ENCODE results near the gene TRAPPC14.
"Not testable (repeated sequence)": the region's sequence is repeated elsewhere in the genome, so short reads cannot be mapped to it uniquely, and the experiment has no call there.

TRAPPC14 gene

GRCh38 chr7:100158229-100159098, at the start of gene TRAPPC14:
Gene TRAPPC14, minus strand, starts transcription at chr7:100158723. Its CDS starts 224 bp downstream, at chr7:100158499.
- DNase-seq (ENCODE audit: low read depth): peak; percentile 83

GRCh38 chr7:100204454-100204853, 45.9 kb upstream of the TRAPPC14 start:
- no peak for DNase-seq (ENCODE audit: low read depth)

GRCh38 chr7:100200693-100201092, 42.2 kb upstream of the TRAPPC14 start:
- DNase-seq (ENCODE audit: low read depth): no peak

- DNase-seq (ENCODE audit: low read depth): no peak
Measured at GRCh38 chr7:100198266-100198665, 39.7 kb upstream of the TRAPPC14 start.

GRCh38 chr7:100195901-100196322, 37.4 kb upstream of the TRAPPC14 start:
- DNase-seq (ENCODE audit: low read depth): not testable (repeated sequence)

- DNase-seq (ENCODE audit: low read depth): no peak
Measured at GRCh38 chr7:100195222-100195621, 36.7 kb upstream of the TRAPPC14 start.

GRCh38 chr7:100192969-100193368, 34.4 kb upstream of the TRAPPC14 start:
- no peak for DNase-seq (ENCODE audit: low read depth)

GRCh38 chr7:100192281-100192862, 33.8 kb upstream of the TRAPPC14 start:
- not testable (repeated sequence) for DNase-seq (ENCODE audit: low read depth)

- DNase-seq (ENCODE audit: low read depth): no peak
Measured at GRCh38 chr7:100191775-100192174, 33.3 kb upstream of the TRAPPC14 start.

- DNase-seq (ENCODE audit: low read depth): no peak
Measured at GRCh38 chr7:100190048-100190711, 31.7 kb upstream of the TRAPPC14 start.

GRCh38 chr7:100189061-100189460, 30.5 kb upstream of the TRAPPC14 start:
- DNase-seq (ENCODE audit: low read depth): no peak

GRCh38 chr7:100185726-100186125, 27.2 kb upstream of the TRAPPC14 start:
- DNase-seq (ENCODE audit: low read depth): no peak

GRCh38 chr7:100183090-100183489, 24.6 kb upstream of the TRAPPC14 start:
- DNase-seq (ENCODE audit: low read depth): not testable (repeated sequence)

GRCh38 chr7:100182616-100183015, 24.1 kb upstream of the TRAPPC14 start:
- DNase-seq (ENCODE audit: low read depth): not testable (repeated sequence)

GRCh38 chr7:100180084-100180483, 21.6 kb upstream of the TRAPPC14 start:
- DNase-seq (ENCODE audit: low read depth): not testable (repeated sequence)

GRCh38 chr7:100177045-100178001, 18.8 kb upstream of the TRAPPC14 start, which contains the start of the genes GPC2 and STAG3:
Gene GPC2, minus strand, starts transcription at chr7:100177381. Its CDS starts 182 bp downstream, at chr7:100177199.
Gene STAG3, plus strand, starts transcription at chr7:100177918. Its CDS starts 2,639 bp downstream, at chr7:100180557.
- peak; percentile 94 for DNase-seq (ENCODE audit: low read depth)

- no peak for DNase-seq (ENCODE audit: low read depth)
Measured at GRCh38 chr7:100176096-100177044, 17.8 kb upstream of the TRAPPC14 start.

- DNase-seq (ENCODE audit: low read depth): no peak
Measured at GRCh38 chr7:100175296-100175935, 16.9 kb upstream of the TRAPPC14 start.

- no peak for DNase-seq (ENCODE audit: low read depth)
Measured at GRCh38 chr7:100174582-100174981, 16.1 kb upstream of the TRAPPC14 start.
